HG03565 (cell line): ENCODE data around the gene ITPRIPL1.
"Not testable (repeated sequence)": the region's sequence is repeated elsewhere in the genome, so short reads cannot be mapped to it uniquely, and the experiment has no call there.

ENCODE experiments used
- ATAC-seq: cut with Tn5 transposase; IDR thresholded peaks from one replicate; pipeline ENCODE4 v1.9.1; 2021; ENCODE audit warnings: mild to moderate bottlenecking, moderate library complexity; ENCODE audit not compliant: unreplicated experiment

Gene ITPRIPL1, protein sequence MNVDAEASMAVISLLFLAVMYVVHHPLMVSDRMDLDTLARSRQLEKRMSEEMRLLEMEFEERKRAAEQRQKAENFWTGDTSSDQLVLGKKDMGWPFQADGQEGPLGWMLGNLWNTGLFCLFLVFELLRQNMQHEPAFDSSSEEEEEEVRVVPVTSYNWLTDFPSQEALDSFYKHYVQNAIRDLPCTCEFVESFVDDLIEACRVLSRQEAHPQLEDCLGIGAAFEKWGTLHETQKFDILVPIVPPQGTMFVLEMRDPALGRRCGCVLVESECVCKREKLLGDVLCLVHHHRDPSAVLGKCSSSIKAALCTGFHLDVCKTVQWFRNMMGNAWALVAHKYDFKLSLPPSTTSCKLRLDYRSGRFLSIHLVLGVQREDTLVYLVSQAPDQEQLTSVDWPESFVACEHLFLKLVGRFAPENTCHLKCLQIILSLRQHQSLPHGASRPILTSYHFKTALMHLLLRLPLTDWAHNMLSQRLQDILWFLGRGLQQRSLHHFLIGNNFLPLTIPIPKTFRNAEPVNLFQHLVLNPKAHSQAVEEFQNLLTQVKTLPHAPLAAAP

DNA sequence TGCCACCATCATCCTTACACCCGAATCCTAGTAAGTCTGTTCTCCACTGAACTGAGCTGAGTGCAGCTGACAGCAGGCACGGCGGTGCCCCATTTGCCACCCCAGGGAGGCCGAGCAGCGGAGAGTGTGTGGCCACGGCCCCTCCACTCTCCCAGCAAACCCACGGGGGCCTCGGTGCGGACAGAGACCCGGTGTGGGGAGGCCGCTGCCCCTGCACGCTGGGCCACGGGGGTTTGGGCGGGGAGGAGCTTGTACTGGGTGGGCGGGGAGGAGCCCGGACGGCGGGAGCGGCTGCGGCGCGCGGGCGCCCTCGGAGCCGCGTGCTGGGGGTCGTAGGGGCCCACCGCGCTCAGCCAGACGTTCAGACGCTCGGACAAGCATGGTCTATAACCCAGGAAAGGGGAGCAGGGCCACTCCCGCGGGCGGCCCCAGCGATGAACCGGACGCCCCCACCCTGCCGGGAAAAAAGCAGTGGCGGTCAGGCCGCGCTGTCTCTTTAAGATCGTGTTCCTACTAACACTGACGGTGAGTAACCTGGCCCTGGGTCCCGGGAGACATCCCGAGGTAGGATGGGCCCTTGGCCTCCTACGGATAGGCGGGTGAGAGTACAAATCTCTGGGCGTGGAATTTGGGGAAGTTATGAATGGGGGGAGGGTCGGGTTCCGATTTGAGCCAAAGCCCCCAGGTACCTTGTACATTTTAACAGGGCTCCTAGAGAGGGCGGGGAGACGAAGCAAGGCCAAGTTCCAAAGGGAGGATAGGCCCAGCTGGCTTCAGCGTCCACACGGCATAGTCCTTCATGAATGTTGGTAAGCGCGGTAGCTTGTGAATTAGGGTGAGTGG lies at the start of gene ITPRIPL1:
Gene ITPRIPL1 (plus strand): TSS at position 277 of the 843 bp plus-strand sequence. CDS start 523 bp downstream, at position 800.
- ATAC-seq: no peak

DNA sequence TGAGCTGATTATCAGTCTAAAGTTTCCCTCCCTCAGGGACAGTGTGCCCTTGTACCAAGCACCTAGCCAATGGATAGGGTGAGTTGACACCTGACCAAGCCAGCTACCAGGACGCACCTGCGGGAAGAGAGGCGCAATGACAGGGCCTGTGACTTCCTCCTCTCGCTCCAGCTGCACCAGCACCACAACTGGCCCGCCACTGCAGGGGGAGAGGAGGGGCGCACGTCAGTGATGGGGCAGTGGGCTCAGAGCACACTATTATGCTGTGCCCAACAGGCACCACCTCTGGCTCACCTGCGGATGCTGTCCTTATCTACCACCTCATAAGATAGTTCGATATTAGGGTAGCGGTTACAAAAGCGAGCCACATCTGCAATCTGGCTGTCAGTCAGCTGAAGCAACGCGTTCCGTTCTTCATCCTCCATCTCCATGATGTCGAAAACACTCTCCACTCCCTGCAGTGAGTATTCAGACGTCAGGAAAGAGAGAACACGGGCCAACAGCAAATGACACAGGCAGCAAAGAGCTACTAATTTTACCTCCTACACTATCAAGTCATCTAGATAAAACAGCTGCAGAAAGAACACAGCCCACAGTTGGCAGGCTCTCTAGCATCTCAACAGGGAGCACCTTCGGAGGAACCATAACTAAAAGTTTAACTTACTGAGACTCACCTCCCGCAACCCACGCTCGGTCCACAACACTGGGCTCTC lies 48.2 kb upstream of the ITPRIPL1 start:
- ATAC-seq: no peak

GRCh38 chr2:96287273-96287856 lies 37.8 kb upstream of the ITPRIPL1 start:
- ATAC-seq: no peak

DNA sequence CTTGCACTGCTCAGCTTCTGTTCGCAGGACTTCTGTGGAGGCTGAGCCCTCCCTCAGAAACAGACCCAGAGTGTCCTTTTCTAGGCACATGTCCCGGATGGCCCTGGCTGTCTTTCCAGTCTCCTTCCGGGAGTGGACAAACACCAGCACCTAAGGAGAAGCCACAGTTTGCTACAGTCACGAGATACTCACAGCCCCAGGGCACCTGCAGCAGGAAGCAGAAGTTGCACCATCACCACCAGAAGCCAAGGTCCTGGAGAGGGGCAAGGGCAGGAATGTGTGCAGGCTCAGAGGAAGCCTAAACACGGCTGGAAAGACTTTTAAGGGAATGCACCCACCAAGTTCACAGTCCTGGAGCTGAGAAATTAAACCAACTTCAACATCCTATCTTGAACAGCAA lies 33.4 kb upstream of the ITPRIPL1 start:
- ATAC-seq: no peak

DNA sequence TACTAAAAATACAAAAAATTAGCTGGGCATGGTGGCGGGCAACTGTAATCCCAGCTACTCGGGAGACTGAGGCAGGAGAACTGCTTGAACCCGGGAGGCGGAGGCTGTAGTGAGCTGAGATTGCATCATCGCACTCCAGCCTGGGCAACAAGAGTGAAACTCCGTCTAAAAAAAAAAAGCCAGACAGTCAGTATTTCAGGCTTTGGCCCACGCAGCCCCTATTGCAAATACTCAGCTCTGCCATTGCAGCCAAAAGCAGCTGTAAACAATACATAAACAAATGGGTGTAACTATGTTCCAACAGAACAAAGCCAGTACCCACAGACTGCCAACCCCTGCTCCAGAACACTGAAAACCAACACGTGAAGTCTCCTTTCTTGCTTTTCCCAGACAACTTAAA lies 30.8 kb upstream of the ITPRIPL1 start:
- ATAC-seq: not testable (repeated sequence)

DNA sequence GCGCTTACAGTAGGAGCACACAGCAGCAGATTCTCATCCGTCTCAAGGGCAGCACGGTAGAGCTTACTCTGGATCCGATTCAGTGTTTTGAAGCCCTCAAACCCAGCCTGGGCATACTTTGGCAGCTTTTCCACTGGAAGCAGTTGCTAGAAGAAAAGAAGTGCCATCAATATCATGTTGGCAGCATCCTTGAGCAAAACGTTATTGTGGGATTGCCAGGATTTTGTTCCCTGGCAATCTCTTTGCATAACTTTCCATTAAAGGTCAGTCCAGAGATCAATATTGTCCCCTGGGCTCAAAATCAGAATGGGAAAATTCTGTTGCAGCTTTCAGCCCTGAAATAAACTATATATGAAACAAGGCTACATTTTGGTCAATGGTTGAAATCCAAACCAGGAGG lies 28.2 kb upstream of the ITPRIPL1 start:
- ATAC-seq: no peak

DNA sequence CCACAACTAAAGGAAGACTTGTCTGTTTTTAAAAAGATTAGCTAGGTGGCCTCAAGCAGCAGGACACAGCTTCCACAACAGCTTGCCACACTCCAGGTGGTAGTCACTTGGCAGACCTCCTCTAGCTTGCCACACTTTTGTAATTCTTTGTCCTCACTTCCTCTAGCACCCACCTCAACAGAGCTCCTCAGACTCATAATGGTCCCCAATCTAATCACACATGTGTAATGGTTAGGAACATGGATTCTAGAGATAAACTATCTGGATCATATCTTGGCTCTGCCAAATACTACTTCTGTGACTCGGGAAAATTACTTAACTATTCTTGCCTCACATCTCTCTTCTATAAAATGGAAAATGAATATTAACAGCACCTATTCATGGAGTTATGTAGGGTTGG lies 23.3 kb upstream of the ITPRIPL1 start:
- no peak for ATAC-seq

- ATAC-seq: no peak
These were observed 20.5 kb upstream of the ITPRIPL1 start for GRCh38 chr2:96304606-96305005.

GRCh38 chr2:96305091-96305978 lies 19.8 kb upstream of the ITPRIPL1 start, which contains the start of gene SNRNP200:
Gene SNRNP200 (minus strand): TSS chr2:96305546. CDS start chr2:96305437, 109 bp downstream.
- ATAC-seq: peak; percentile 77

GRCh38 chr2:96305979-96306308 lies 19.2 kb upstream of the ITPRIPL1 start:
- no peak for ATAC-seq

DNA sequence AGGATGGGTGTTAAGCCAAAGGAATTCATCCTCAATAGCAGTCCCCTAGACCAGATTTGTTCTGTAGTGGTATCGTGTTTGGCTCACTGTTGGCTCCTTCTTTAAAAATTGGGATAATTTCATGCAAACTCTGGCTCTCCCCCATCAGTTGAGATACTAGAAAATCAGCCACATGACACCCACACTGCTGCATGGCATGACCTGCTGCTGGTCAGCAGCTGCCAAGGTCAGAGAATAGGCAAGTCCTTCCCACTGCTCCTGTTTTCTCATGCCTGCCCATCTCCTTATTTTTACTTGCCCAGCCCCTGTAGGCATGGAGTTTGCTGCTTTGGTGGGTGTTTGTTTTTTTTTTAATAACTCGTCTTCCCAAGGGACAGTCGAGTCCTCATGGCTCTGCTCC lies 18.7 kb upstream of the ITPRIPL1 start:
- ATAC-seq: no peak

- no peak for ATAC-seq
These were observed 16.9 kb upstream of the ITPRIPL1 start for GRCh38 chr2:96308248-96308647.

- ATAC-seq: no peak
These were observed 10.1 kb upstream of the ITPRIPL1 start for GRCh38 chr2:96315005-96315399.

DNA sequence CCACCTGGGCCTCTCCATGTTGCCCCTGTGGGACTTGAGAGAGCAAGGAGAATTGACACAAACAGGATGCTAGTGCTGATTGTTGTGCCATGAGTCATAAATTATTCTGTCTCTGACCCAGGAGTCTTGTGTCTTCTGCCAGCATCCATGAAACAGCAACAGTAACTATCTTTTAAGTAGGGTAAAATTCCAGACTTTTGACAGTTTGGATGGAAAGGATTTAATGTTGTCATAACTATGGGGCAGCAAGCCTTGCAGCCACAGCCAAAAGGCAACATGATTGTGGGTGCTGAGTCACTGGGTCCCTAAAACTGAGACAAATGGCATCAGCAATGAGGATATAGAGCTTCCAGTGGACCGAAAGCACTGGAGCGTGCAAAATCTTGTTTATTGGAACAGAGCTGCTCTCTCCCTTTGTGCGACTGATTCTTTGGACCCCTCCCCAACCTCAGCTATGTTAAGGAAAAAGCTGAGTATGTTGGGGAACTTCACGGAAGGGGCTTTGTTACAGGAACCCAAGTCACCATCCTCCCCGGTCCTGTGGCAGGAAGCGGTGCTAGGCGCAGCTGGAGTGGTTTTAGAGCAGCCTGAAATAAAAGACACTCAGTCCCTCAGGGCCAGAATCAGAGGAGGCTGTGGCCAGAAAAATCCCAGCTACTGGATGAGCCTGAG lies 9.6 kb upstream of the ITPRIPL1 start:
- ATAC-seq: no peak

- no peak for ATAC-seq
These were observed 8.1 kb upstream of the ITPRIPL1 start for GRCh38 chr2:96316999-96317398.

DNA sequence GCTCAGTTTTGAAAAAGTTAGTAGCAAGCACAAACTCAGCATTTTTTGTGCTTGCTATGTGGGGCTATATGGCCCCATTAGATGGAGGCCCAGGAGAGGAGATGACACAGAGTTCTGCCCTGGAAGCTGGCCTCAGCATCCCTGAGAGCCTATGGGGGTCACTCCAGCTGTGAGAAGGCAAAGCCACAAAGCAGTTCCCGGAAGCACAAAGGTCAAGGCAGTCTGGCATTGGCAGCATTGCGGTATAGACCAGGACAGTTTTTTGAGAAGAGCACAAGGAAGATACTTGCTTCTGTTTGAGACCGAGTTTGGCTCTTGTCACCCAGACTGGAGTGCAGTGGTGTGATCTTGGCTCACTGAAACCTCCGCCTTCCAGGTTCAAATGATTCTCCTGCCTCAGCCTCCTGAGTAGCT lies 7.5 kb upstream of the ITPRIPL1 start:
- ATAC-seq: no peak

- no peak for ATAC-seq
These were observed 6.4 kb upstream of the ITPRIPL1 start for GRCh38 chr2:96318723-96319122.

DNA sequence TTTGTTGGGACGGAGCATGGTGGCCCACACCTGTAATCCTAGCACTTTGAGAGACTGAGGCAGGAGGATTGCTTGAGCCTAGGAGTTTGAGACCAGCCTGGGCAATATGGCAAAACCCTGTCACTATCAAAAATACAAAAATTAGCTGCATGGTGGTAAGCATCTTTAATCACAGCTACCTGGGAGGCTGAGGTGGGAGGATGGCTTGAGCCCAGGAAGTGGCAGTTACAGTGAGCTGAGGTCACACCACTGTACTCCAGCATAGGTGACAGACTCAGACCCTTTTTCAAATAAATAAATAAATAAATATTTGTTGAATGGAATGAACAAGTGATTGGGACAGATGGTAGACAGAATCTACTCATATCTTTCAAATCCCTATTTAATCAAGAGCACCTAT lies 5.7 kb upstream of the ITPRIPL1 start:
- no peak for ATAC-seq

- ATAC-seq: no peak
These were observed 4.8 kb upstream of the ITPRIPL1 start for GRCh38 chr2:96320326-96320725.
